Measurements from ENCODE around the gene DNAJB2.

Gene DNAJB2

DNA sequence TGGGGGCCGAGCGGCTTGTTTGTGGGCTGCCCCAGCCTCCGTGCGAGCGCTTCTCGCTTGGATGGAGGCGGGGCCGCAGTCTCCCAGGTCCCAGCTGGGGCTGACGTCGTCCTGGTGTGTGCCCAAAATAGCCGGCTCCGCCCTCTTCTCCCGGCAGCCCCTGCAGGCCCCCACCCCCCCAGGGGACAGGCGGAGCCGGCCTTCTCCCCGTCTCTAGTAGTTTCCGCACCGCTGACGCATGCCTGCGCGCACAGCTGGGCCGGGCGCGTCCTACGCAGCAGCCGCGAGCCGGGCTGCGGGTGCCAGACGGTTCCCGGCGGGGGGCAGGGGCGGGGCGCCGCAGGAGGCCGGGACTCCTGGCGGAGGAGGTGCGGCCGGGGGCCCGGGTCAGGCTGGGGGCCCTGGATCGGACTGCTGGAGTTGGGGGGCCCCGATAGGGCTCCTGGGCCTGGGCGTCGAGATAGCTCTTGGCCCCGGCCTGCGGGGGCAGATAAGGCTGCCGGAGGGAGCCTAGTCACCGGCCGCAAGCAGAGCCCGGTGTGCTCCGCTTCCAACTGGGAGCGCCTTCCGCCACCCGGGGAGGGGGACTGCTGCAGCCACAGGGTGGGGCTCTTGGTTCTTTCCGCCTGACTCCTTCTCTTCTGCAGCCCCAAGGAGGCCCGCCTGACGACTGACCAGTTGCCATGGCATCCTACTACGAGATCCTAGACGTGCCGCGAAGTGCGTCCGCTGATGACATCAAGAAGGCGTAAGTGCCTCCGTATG lies at the start of gene DNAJB2:
DNAJB2 (plus strand) TSS at position 216 of the 765 bp plus-strand sequence; CDS start at position 684, 468 bp downstream.
- DNase-seq (peak; percentile 99), ATAC-seq (replicated peaks) (peak; percentile 84 to 88)
- H3K4me3 Mint-ChIP-seq, result peak within 1 kb of the TSS; percentile 91 to 98
- H3K36me3 Mint-ChIP-seq, result peaks cover 27 to 40% of the 10 kb centered on the region in 2 donors
- no peaks in the 10 kb centered on the region for H3K27me3 Mint-ChIP-seq
- peak within 1 kb of the TSS; percentile 98 for H3K27ac Mint-ChIP-seq
- H3K4me1 Mint-ChIP-seq, result peaks cover 41 to 56% of the 10 kb centered on the region in 2 donors
- H3K9me3 Mint-ChIP-seq, result no peaks in the 10 kb centered on the region

DNA sequence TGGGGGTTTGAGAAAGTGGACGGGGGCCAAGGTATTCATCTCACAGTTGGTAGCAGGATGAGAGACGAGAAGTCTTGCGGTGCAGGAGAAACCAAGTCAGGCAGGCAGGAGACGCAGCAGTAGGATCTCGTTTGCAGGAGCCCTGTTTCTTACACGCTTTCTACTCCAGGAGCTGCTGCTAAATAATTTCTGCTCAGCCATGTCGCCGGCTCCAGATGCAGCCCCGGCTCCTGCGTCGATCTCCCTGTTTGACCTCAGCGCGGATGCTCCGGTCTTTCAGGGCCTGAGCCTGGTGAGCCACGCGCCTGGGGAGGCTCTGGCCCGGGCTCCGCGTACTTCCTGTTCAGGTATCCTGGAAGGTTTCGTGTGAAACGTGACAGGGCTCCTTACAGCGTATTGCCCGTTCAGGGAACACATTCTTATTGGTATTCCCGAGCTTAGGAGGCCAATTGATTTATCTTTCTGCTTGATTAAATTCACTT lies 49.1 kb upstream of the DNAJB2 start:
- peaks cover 29 to 41% of the 10 kb centered on the region in 2 donors for H3K36me3 Mint-ChIP-seq
- H3K4me1 Mint-ChIP-seq, result peaks cover 19 to 40% of the 10 kb centered on the region in 2 donors
- no peaks in the 10 kb centered on the region for H3K9me3 Mint-ChIP-seq
- DNase-seq (peak; percentile 32), ATAC-seq (replicated peaks) (peak; percentile 29 to 35)
- H3K4me3 Mint-ChIP-seq, result peak overlapping the region; percentile 97 to 98
- peak overlapping the region; percentile 98 for H3K27ac Mint-ChIP-seq
- no peaks in the 10 kb centered on the region for H3K27me3 Mint-ChIP-seq

DNA sequence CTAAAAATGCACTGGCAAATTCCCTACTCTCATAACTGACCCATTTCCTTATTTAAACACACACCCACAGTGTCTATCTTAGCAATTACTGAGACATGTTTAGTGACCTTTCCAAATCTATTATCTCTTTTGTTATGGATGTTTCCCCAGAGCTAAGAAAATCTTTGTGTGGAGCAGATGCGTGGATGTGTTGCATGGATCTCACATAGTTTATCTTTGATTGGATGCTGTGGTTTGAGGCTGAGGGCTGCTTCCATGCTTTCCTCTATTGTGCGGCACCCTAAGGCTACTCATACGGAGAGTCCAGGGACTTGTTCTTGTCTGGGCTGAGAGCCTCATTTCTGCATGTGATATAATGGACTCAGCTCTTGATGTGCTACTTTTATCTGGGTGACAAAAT lies 44.8 kb upstream of the DNAJB2 start:
- no peak for ATAC-seq (replicated peaks)
- no peak for DNase-seq
- no peaks in the 10 kb centered on the region for H3K9me3 Mint-ChIP-seq
- peaks cover 37 to 54% of the 10 kb centered on the region in 2 donors for H3K36me3 Mint-ChIP-seq
- no peak overlapping the region for H3K4me3 Mint-ChIP-seq
- no peaks in the 10 kb centered on the region for H3K27me3 Mint-ChIP-seq
- no peak overlapping the region for H3K27ac Mint-ChIP-seq
- peaks cover 10 to 13% of the 10 kb centered on the region in 2 donors for H3K4me1 Mint-ChIP-seq

DNA sequence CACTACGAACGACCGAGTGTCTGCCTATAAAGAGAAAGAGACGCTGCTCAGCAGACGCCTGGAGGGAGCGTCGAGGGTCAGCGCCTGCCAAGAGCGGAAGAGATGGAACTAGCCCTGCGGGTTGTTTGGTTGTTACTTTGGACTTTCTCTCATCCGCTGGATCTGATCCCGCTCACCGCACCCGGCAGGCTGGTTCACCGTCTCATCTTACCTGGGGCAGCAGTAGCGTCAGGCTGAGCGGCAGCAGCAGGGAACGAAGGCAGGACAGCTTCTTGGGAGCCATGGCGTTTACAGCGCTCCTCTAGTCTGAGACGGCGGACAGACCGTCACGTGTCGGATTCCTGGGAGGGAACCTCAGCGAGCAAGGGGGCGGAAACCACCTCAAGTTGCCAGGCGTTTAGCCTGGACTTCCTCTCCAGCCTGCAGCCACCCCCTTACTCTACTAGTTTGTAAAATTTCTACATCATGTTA lies 35.8 kb upstream of the DNAJB2 start:
- peak overlapping the region; percentile 73 to 78 for H3K4me3 Mint-ChIP-seq
- ATAC-seq (replicated peaks), result no peak

DNA sequence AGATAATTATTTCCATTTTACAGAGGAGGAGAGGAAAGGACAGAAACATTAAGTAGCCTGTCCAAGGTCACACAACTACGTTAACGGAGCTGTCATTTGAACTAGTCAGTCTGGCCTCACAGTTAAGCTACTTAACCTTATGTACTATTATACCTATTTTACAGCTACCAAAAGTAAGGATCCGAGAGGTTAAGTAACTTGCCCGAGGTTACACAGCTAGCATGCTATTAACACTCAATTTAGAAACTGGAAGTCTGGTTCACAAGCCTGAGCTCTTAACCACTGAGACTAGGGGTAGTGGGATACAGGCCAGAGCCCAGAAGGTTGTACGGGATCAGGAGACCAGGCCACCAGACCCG lies 34.4 kb upstream of the DNAJB2 start:
- peaks cover 22 to 34% of the 10 kb centered on the region in 2 donors for H3K36me3 Mint-ChIP-seq
- peaks cover 37 to 47% of the 10 kb centered on the region in 2 donors for H3K4me1 Mint-ChIP-seq
- DNase-seq, result no peak
- peak overlapping the region; percentile 92 for H3K4me3 Mint-ChIP-seq
- peak overlapping the region; percentile 96 for H3K27ac Mint-ChIP-seq
- no peaks in the 10 kb centered on the region for H3K9me3 Mint-ChIP-seq
- H3K27me3 Mint-ChIP-seq, result no peaks in the 10 kb centered on the region
- ATAC-seq (replicated peaks), result no peak

More for the DNA sequence above, 35.8 kb upstream of the DNAJB2 start:
- Mint-ChIP-seq H3K27ac (peak overlapping the region; percentile 86), H3K4me1 (peaks cover 24 to 33% of the 10 kb centered on the region in 2 donors), H3K27me3 (no peaks in the 10 kb centered on the region), H3K36me3 (peaks cover 18 to 24% of the 10 kb centered on the region in 2 donors), H3K9me3 (no peaks in the 10 kb centered on the region)
- DNase-seq, result no peak

DNA sequence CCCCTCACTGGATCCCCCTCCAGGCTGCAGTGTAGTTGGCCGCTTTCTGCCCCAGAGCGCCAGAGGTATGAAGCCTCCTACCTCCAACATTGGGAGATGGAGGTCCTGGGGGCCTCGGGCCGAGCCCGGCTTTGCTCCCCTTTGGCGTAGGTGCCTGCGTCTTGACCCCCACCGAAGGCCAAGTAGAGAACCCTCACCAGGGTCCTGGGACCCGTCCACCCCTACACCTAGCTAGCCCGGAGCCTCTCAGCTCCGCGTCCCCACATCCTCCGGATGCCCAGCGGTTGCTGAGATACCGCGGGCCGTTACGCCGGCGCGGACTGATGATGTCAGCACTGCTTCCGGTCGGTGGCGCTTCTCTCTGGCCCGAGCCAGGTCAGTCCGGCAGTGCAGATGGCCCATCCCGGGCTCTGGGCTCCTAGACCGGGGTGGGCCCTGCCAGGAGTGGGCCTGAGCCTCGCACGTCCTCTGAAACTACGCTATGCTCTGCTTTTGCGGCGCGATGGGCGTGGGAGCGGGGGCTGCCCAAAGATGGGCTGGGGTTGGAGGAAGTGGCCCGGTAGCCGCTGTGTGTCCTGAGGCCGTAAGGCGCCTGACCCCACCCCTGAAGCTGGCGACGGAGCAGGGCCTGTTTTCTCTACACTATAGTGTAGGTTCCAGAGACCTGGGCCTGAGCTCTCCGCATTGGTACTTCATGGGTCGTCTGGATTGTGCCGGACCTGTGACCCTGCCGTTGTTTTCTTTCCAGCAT lies 33.8 kb upstream of the DNAJB2 start, which contains the start of the genes GLB1L and STK16:
GLB1L (minus strand) TSS at position 297 of the 751 bp plus-strand sequence. CDS start 1,871 bp downstream, outside the sequence.
STK16 (plus strand) TSS at position 332 of the 751 bp plus-strand sequence. CDS start 521 bp downstream, outside the sequence.
- ATAC-seq (replicated peaks), result peak; percentile 77
- Mint-ChIP-seq H3K27ac (peak within 1 kb of the TSS; percentile 96), H3K4me1 (peaks cover 42 to 53% of the 10 kb centered on the region in 2 donors), H3K27me3 (no peaks in the 10 kb centered on the region), H3K4me3 (peak within 1 kb of the TSS; percentile 92), H3K9me3 (no peaks in the 10 kb centered on the region), H3K36me3 (peaks cover 24 to 37% of the 10 kb centered on the region in 2 donors)
- peak; percentile 89 for DNase-seq

DNA sequence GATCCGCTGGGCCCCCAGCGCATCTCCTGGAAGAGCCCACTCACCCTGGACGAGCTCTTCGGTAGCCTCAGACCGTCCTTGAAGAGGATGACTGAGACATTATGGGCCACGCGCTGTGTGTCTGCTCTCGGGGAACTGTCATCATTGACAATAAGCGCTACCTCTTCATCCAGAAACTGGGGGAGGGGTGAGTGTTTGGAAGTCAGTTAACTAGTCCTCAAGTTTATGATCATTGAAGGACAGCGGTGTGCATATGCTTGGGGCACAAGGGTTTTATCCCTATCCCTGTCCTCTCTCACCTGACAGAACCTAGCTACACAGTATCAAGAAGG lies 33.3 kb upstream of the DNAJB2 start:
- DNase-seq, result no peak
- H3K4me3 Mint-ChIP-seq, result peak overlapping the region; percentile 92
- peaks cover 47 to 58% of the 10 kb centered on the region in 2 donors for H3K4me1 Mint-ChIP-seq
- no peaks in the 10 kb centered on the region for H3K9me3 Mint-ChIP-seq
- no peak for ATAC-seq (replicated peaks)
- H3K36me3 Mint-ChIP-seq, result peaks cover 29 to 43% of the 10 kb centered on the region in 2 donors
- H3K27me3 Mint-ChIP-seq, result no peaks in the 10 kb centered on the region
- H3K27ac Mint-ChIP-seq, result peak overlapping the region; percentile 96

DNA sequence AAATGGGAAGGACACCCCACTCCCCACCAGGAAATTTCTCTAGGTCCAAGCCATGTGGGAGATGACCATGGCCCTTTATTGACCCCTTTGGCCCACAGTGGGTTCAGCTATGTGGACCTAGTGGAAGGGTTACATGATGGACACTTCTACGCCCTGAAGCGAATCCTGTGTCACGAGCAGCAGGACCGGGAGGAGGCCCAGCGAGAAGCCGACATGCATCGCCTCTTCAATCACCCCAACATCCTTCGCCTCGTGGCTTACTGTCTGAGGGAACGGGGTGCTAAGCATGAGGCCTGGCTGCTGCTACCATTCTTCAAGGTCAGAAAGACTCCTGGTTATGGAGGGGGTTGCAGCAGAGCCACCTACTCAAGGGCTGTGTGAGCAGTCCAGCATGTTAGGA lies 32.6 kb upstream of the DNAJB2 start:
- ATAC-seq (replicated peaks) (no peak), DNase-seq (no peak)
- peak overlapping the region; percentile 50 to 60 for H3K4me3 Mint-ChIP-seq
- H3K9me3 Mint-ChIP-seq, result no peaks in the 10 kb centered on the region
- peak overlapping the region; percentile 91 for H3K27ac Mint-ChIP-seq
- H3K36me3 Mint-ChIP-seq, result peaks cover 31 to 45% of the 10 kb centered on the region in 2 donors
- H3K4me1 Mint-ChIP-seq, result peaks cover 53 to 65% of the 10 kb centered on the region in 2 donors
- H3K27me3 Mint-ChIP-seq, result no peaks in the 10 kb centered on the region

DNA sequence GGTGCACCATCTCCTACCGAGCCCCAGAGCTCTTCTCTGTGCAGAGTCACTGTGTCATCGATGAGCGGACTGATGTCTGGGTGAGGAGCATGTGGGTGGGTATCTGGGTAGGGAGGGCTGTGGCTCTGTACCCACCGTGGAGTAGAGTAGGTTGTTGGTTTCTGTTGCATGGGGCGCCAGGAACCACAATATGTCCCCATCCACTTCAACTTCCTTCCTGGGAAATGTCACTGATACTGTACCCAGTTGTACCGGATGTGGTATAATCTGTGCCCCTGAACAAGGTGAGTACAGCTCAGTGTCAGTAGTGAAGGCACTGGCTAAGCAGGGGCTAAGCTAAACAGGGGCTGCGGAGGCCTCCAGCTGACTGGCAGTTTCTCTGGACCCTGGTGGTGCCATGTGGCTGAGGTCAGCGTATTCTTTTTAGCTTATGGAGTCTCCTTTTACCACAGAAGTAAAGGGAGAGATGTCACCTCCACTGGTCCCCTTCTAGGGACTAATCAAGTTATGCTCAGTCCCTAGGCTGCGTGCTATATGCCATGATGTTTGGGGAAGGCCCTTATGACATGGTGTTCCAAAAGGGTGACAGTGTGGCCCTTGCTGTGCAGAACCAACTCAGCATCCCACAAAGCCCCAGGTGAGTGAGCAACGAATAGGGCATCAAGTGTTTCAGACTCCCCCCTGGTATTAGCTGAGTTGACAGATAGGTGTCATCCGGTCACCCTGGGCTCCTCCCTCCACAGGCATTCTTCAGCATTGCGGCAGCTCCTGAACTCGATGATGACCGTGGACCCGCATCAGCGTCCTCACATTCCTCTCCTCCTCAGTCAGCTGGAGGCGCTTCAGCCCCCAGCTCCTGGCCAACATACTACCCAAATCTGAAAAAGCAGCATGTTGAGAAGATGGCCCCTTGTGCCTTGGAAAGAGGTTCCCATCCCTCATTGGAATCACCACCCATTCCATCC lies 31.2 kb upstream of the DNAJB2 start:
- Mint-ChIP-seq H3K36me3 (peaks cover 40 to 56% of the 10 kb centered on the region in 2 donors), H3K4me3 (peak overlapping the region; percentile 64 to 70), H3K27ac (peak overlapping the region; percentile 91), H3K27me3 (no peaks in the 10 kb centered on the region), H3K9me3 (no peaks in the 10 kb centered on the region), H3K4me1 (peaks cover 65 to 74% of the 10 kb centered on the region in 2 donors)
- DNase-seq (peak; percentile 50), ATAC-seq (replicated peaks) (peak; percentile 66 to 72)

DNA sequence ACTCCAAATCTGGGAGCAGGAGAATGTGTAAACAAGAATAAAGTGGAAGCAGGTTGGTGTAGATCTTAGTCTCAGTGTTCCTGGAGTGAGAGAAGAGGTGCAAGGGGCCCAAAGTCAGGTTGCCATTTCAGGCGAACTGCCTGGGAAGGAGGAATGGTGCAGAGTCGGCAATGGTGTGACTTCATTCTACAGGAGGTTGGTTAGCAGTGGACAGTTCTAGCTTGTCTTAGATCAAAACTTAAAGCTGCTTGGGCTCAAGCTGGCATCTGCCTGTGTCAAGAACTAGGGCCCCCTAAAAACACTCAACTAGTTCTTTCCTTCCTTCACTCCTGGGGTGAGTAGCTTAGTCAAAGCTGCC lies 30.3 kb upstream of the DNAJB2 start:
- Mint-ChIP-seq H3K4me1 (peaks cover 61 to 75% of the 10 kb centered on the region in 2 donors), H3K4me3 (peak overlapping the region; percentile 65 to 79), H3K27me3 (no peaks in the 10 kb centered on the region), H3K9me3 (no peaks in the 10 kb centered on the region), H3K27ac (peak overlapping the region; percentile 94), H3K36me3 (peaks cover 43 to 56% of the 10 kb centered on the region in 2 donors)
- DNase-seq (no peak), ATAC-seq (replicated peaks) (no peak)

DNA sequence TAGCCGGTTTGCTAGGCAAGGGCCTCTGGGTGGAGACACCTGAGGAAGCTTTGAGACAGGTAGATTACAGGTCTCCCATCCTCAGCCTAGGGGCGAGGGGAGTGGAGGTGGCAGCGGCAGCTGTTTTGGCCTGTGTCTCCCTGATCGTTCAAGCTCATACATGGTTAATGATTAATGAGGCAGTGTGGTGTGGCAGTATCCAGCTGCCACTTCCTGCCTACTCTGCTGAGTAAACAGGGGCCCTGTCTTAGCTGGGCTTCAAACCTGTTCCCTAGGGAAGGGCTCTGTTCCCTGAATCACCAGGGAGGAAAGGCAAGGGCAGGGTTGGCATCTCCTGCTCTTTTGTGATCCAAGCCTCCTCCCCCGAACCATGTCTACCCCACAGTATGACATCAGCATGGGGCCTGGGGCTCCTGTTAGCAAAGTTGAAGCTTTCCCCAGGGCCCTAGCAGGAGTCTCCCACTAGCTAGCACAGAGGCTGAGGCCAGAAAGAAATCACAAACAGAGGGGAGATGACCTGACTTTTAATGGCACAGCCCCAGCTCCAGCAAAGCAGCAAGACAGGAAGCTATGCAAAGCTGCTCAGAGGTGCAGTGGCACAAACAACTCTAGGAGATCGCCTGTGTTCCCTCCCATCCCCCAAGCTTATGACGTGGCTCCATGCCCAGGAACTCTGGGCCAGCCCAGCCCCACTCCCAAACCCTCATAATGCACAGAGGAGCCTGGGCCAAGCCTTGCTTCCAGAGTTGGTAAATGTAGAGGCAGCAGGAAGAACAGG lies 29.8 kb upstream of the DNAJB2 start:
- Mint-ChIP-seq H3K27me3 (no peaks in the 10 kb centered on the region), H3K9me3 (no peaks in the 10 kb centered on the region), H3K4me1 (peaks cover 61 to 75% of the 10 kb centered on the region in 2 donors), H3K36me3 (peaks cover 43 to 56% of the 10 kb centered on the region in 2 donors), H3K27ac (peak overlapping the region; percentile 94), H3K4me3 (peak overlapping the region; percentile 65 to 79)
- ATAC-seq (replicated peaks) (peak; percentile 26 to 35), DNase-seq (peak; percentile 34)

DNA sequence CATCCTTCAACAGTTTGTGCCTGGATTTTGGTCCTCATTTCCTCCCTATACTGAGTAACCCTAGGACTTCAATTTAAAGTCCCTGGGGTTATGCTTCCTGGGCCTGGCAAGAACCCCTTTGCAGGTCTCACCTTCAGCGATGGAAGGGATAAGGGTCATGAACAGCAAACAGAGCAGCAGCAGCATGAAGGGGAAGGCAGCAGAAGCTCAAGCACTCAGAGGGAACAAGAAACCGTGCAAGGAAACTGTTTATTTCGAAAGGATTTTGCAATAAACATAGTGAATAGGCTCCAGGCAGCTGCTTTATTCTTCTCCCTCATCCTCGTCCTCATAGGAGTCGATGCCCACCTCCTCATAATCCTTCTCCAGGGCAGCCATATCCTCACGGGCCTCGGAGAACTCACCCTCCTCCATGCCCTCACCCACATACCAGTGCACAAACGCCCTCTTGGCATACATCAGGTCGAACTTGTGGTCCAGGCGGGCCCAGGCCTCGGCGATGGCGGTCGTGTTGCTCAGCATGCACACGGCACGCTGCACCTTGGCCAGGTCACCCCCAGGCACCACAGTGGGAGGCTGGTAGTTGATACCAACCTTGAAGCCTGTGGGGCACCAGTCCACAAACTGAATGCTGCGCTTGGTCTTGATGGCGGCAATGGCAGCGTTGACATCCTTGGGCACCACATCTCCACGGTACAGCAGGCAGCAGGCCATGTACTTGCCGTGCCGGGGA lies 29.0 kb upstream of the DNAJB2 start:
- Mint-ChIP-seq H3K27ac (peak overlapping the region; percentile 51), H3K4me1 (peaks cover 62 to 75% of the 10 kb centered on the region in 2 donors), H3K36me3 (peaks cover 43 to 56% of the 10 kb centered on the region in 2 donors), H3K27me3 (no peaks in the 10 kb centered on the region), H3K9me3 (no peaks in the 10 kb centered on the region), H3K4me3 (peak overlapping the region; percentile 65 to 79)
- DNase-seq (no peak), ATAC-seq (replicated peaks) (no peak)

Data from stimulated activated naive B cell treated with anti-CD40 and anti-IgM and Interleukin-4, amounts not matched to agents 10 μg/mL and 1 μg/mL and 100 μg/mL, for 72 hours (primary cell).